Fibroblast of the aortic adventitia (primary cell): Measurements from ENCODE around the gene PNISR. TPM values are rescaled to one million over a fixed set of nuclear protein-coding genes. Genes with fewer than 3 reads are reported as not detected.
A peak's percentile ranks its signal among the peaks of the same experiment; 100 is the strongest.
"Not testable (repeated sequence)": the region's sequence is repeated elsewhere in the genome, so short reads cannot be mapped to it uniquely, and the experiment has no call there.

Experiments
- DNase-seq: peaks from one replicate; pipeline ENCODE4 v3.0.0-alpha.2; 2010; ENCODE audit warnings: low read depth
- H3K4me3 ChIP-seq: 2 replicates; pipeline ENCODE4 v1.5.1; 2011; ENCODE audit warnings: low read depth, mild to moderate bottlenecking, control low read depth, low read length, moderate library complexity
- CTCF ChIP-seq: IDR thresholded peaks from 2 replicates; pipeline ENCODE4 v1.5.1; 2011; ENCODE audit warnings: mild to moderate bottlenecking, low read length, control low read depth, inconsistent platforms; ENCODE audit not compliant: insufficient read depth
- total RNA-seq: library from RNA; depleted of rRNA; stranded (reverse); fragments of >200 nt; gene quantifications from 2 replicates; pipeline ENCODE4 v1.2.3, GENCODE V29; 2012; ENCODE audit warnings: low replicate concordance

The PNISR gene, protein sequence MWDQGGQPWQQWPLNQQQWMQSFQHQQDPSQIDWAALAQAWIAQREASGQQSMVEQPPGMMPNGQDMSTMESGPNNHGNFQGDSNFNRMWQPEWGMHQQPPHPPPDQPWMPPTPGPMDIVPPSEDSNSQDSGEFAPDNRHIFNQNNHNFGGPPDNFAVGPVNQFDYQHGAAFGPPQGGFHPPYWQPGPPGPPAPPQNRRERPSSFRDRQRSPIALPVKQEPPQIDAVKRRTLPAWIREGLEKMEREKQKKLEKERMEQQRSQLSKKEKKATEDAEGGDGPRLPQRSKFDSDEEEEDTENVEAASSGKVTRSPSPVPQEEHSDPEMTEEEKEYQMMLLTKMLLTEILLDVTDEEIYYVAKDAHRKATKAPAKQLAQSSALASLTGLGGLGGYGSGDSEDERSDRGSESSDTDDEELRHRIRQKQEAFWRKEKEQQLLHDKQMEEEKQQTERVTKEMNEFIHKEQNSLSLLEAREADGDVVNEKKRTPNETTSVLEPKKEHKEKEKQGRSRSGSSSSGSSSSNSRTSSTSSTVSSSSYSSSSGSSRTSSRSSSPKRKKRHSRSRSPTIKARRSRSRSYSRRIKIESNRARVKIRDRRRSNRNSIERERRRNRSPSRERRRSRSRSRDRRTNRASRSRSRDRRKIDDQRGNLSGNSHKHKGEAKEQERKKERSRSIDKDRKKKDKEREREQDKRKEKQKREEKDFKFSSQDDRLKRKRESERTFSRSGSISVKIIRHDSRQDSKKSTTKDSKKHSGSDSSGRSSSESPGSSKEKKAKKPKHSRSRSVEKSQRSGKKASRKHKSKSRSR
- total RNA-seq = 60.4 and 69.4 TPM in 2 replicates

- peak; percentile 99 for DNase-seq
- TF ChIP-seq CTCF = no peak
- H3K4me3 ChIP-seq = peak within 1 kb of the TSS; percentile 98
These were observed at the start of gene PNISR for GRCh38 chr6:99424761-99425646. PNISR (minus strand) TSS chr6:99425308; CDS start chr6:99414659, 10,649 bp downstream.

GRCh38 chr6:99473730-99474129, 48.6 kb upstream of the PNISR start:
- no peak for TF ChIP-seq CTCF
- no peak overlapping the region for H3K4me3 ChIP-seq
- DNase-seq = no peak

- no peak for TF ChIP-seq CTCF
- H3K4me3 ChIP-seq = no peak overlapping the region
- DNase-seq = no peak
These were observed 46.5 kb upstream of the PNISR start for GRCh38 chr6:99471638-99472037.

- no peak overlapping the region for H3K4me3 ChIP-seq
- peak; percentile 67 for TF ChIP-seq CTCF
- peak; percentile 52 for DNase-seq
These were observed 42.5 kb upstream of the PNISR start for GRCh38 chr6:99467509-99468106.

GRCh38 chr6:99459133-99459532, 34.0 kb upstream of the PNISR start:
- H3K4me3 ChIP-seq, DNase-seq: not testable (repeated sequence)

DNA sequence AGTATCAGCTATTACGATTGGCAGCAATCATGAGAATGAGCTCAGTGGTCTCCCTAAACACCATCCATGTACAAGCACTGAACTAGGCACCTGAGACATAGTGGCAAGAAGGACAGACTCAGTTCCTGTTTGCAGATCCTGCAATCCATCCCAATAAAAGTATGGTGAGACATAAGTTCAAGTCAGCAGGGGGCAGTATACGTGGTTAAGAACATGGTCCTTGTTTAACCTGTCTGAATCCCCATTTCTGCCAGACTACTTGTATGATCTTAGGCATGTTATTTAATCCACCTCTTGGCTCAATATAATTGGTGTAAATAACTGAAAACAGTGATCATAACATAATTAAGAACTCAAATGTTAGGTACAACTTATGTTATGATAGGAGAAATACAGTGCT, 33.2 kb upstream of the PNISR start:
- peak; percentile 32 for TF ChIP-seq CTCF
- DNase-seq = peak; percentile 27
- no peak overlapping the region for H3K4me3 ChIP-seq
